Measurements from ENCODE around the gene POLR2J.
"Not testable (repeated sequence)": the region's sequence is repeated elsewhere in the genome, so short reads cannot be mapped to it uniquely, and the experiment has no call there.

Gene POLR2J

DNA sequence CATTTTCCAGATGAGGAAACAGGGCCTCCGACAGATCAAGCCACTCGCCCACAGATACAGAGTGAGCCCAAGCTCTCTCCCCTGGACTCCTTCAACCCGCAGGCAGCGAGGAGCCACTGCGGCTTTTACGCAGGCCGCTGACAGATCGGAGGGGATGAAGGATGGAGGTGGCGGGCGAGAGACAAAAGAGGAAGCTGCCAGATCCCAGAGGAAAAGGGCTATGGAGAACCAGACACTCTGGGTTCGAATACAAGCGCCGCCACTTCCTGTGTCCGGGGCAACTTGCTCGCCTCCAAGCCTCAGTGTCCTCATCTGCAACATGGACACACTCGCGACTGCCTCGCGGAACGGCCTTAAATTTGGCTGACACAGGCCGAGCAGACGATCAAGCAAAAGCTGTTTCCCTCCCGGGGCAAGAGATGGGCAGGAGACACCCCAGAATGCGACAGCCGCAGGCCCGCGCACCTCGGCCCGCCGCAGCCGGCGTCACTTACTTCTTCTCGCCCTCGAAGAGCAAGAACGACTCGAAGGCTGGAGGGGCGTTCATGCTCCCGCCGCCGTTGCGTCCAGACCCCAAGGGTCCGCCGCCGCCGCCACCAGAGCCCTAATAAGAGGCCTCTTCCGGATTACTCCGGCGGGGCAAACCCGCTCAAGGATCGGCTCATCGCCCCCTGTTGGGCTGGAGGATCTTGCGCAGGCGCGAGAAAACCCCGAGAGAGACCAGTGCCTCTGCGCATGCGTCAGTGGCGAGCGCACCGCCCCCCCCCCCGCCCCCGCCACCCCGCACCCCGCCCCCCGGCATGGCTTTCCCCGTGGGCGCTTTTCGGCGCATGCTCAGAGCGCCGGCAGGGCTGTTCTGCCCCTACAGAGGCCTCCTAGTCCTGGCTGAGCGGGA is at the start of gene POLR2J:
POLR2J (minus strand) TSS at position 609 of the 895 bp plus-strand sequence; CDS start at position 547, 62 bp downstream.
- DNase-seq (ENCODE audit: low spot score), result peak; percentile 10

DNA sequence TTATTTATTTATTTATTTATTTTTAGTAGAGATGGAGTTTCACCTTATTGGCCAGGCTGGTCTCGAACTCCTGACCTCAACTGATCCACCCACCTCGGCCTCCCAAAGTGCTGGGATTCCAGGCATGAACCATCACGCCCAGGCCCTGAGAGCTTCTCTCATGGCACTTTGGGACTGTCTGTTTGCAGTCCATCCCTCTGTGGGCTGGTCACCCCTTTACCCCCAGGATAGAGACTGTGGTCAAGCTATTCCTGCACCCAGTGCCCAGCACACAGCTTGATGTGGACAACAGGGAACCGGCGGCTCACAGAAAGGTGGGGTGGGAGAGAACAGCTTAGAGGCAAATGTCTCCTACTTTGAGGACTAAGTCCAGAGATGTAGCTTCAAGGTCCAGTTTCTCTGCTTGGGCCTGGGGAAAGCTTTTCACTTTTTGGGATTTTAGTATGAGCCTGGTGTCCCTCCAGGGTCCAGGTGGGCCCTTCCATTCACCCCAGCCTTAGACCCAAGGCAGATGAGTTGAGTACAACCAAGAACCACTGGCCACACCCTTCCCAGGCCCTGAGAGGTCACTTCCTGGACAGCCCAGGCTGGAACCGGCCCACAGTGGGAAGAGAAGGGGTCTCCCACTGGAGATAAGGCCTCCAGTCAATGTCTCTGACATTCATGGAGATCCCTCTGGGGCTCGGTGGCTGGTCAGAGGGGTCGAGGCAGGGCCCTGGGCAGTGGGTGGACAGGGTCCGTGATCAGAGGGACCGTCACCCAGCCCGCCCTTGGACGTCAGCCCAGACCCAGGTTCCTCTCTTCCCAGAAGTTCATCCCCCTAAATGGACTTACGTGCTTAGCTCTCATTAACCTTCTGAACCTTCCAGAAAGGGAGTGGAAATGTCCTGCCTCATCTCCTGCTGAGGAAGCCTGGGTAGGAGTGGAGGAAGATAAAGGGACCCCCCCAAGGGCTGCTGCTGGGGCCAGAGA is 49.4 kb upstream of the POLR2J start:
- DNase-seq (ENCODE audit: low spot score), result not testable (repeated sequence)

DNA sequence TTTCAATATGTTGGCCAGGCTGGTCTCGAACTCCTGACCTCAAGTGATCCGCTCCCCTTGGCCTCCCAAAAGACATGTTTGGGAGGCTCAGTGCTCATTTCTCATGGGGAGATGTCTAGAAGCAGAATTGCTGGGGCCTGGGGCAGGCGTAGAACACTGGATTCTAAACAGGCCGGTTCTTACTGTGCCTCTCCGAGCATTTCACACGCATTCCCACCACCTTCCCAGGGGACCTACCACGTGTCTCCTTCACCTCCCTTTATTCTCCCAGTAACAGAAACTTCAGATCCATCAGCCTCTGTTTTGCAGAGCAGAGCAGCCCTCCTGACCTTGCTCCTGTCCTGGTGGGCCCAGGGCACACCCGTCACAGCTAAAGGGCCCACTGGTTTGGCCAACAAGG is 48.5 kb upstream of the POLR2J start:
- not testable (repeated sequence) for DNase-seq (ENCODE audit: low spot score)

DNA sequence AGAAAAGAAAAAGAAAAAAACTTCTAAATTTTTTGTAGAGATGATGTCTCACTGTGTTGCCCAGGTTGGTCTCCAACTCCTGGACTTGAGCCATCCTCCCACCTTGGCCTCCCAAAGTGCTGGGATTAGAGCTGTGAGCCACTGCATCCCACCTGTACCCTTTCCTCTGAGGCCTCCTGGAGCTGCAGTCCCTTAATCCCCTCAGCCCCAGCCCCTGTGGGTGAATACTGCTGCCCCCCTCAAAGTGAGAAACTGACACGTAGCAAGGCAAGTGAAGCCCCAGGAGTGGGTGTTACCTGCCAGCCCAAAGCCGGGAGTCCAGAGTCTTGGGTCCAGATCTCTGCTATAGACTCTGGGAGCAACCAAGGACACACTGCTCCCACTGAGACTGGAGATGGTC is 46.1 kb upstream of the POLR2J start:
- DNase-seq (ENCODE audit: low spot score), result not testable (repeated sequence)

DNA sequence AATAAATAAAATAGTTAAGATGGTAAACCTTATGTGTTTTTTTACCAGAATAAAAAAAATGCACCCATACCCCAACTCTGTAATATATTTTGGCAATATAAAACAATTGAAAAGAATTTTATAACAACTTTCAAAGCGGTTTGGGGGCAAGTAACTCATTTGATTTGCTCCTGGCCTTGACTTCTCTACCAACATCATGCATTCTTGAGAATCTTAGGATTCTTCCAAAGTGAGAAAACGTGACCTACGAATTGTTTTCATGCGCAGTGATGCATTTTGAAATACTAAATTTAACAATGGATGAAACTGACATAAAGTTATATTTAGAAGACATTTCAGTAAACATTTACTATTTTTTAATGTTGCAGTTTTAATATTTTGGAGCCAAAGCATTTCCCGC is 42.1 kb upstream of the POLR2J start:
- DNase-seq (ENCODE audit: low spot score), result not testable (repeated sequence)

DNA sequence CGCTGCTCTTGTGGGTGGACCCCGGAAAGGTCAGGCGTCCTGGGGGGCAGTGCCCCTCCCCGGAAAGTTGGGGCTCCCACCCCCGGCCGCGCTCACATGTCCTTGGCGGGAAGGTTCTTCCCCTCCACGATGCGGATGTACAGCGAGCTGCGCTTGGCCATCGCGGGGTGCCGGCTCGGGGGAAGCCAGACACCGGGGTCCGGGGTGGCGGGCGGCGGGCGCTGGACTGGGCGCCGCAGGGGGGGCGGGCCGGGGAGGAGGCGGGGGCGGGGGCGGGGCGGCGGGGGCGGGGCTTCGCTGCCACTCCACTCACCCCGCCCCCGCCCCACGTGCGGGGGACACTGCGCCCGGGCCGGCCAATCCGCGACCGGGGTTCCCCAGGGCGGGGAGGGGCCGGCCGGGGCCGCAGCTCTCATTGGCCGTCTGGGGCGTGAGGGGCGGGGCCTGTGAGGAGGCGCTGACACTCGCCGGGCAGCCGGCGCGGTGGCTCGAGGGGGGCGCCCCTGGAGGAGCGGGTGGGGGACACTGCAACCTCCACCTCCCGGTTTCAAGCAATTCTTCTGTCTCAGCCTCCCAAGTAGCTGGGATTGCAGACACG is 38.9 kb upstream of the POLR2J start, which contains the start of gene RASA4B:
RASA4B (minus strand) TSS at position 228 of the 598 bp plus-strand sequence; CDS start at position 161, 67 bp downstream.
- DNase-seq (ENCODE audit: low spot score), result not testable (repeated sequence)

DNA sequence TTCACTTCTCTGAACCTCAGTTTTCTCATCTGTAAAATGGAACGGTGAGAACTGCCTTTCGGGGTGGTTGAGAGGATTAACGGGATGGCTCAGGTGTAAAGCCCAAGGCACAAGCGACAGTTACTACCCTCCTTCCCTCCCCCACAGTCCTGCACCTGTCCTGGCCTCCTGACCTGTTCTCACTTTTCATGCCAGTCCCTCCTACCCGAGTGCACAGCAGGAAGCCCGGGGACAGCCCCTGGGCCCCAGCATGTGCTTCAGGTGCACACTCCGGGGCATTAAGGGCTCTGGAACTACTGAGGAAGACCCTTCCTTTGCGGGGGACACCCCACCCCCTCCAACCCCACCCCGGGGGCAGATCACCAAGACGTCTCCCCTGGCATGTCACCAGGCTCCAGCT is 38.2 kb upstream of the POLR2J start:
- DNase-seq (ENCODE audit: low spot score), result not testable (repeated sequence)

DNA sequence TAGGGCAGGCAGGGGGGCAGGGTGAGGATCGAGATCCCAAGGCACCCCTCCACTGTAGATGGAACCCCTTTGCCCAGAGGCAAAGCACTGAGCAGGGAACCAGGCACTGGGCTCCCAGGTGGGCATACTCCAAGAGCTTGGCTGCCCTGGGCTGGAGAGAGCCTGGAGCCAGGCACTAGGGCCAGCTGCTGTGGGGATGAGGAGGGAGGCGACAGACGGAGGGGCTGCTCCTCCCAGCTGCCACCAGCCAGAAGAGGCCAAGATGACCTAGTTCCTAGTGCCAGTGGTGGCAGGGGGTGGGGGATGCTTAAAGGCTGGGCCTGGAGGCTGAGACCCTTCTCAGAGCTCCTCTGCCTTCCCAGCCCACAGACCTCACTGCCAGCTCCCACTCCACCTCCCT is 37.2 kb upstream of the POLR2J start:
- not testable (repeated sequence) for DNase-seq (ENCODE audit: low spot score)

DNA sequence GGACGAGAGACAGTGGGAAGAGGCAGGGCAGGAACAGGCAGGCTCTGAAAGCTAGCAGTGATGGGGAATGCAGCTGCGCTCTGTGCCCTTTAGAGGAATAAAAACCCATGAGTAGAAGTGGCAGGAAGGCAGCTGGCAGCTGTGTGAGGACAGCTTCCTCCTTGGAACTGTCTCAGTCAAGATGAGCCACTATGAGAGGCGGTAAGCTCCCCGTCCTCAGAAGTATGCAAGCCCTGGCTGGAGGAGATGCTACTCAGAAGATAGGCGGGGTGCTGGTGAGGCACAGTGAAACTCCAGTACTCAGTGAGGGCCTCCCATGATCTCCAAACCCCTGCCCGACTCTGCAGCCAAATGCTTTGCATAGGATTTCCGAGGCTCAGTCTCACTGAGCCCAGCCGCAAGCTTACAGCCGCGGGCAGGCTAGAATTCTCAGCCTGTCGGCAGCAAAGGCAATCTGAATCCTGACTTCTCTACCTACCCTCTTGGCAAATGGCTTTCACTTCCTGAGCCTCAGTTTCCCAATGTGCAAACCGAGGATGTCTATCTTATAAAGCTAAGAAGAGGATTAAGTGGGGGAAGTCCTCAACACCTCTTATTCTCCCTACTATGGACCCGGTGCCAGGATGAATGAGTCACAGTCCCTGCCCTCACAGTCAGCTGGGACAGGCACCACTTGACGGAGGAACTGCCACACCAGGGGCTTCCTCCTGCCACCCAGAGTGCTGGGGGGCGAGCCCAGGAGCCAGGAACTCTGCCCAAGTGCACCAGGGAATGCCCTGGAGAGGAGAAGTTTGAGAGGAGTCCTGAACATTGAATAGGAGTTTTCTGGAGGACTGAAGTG is 36.4 kb upstream of the POLR2J start:
- DNase-seq (ENCODE audit: low spot score), result not testable (repeated sequence)

DNA sequence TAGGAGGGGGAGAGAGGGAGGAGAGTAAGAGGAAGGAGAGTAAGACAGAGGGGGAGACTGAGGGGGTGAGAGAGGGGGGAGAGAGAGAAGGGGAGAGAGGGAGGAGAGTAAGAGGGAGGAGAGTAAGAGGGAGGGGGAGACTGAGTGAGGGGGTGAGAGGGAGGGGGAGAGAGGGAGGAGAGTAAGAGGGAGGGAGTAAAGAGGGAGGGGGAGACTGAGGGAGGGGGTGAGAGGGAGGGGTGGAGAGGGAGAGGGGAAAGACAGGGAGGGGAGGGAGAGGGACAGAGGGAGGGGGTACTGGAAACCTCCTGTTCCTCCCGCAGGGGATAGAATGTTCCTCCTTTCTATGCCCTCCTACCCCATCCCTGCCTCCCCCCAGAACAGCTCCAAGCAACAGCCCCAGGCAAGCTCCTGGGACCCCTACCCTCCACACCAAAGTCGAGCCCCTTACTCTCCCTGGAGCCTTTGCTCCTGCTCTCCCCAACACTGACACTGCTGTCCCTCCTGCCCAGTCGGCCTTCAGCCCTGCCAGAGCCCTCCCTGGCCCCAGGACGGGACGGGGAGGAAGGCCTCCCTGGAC is 34.0 kb upstream of the POLR2J start:
- peak; percentile 57 for DNase-seq (ENCODE audit: low spot score)

DNA sequence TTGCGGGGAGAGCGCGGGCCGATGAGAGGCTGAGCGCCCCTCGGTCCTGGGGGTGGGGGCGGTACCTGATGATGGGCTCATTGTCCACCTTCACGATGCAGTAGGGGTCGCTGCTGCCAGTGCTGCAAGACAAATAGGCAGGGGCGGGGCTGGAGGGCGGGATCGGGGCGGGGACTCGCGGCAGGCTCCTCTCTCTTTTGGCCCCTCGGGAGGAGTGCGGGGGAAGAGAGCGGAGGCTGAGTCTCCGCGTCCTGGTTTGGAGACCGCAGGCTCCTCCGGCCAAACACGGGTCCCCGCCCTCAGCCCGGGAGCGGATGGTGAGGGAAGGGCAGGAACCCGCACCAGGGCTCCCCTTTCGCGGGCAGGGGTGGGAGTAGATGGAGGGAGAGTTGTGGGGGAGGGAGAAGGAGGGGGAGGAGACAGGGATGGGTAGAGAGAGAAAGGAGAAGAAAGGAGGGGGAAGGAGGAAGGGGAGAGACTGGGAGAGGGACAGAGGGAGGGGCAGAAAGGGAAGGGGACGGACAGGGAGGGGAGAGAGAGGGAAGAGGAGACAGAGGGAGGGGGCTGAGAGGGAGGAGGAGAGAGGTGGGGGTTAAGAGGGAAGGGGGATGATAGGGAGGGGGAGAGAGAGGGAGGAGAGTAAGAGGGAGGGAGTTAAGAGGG is 33.3 kb upstream of the POLR2J start:
- DNase-seq (ENCODE audit: low spot score), result not testable (repeated sequence)

DNA sequence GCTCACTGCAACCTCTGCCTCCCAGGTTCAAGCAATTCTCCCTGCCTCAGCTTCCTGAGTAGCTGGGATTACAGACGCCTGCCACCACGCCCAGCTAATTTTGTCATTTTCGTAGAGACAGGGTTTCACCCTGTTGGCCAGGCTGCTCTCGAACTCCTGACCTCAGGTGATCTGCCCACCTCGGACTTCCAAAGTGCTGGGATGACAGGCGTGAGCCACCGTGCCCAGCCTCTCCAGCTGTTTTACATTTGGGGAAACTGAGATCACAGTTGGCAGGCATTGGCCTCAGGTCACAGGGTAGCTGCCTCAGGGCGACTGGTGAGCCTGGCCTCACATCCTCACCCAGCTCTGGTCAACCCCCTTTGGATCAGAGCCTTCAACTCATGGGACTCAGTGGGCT is 31.9 kb upstream of the POLR2J start:
- DNase-seq (ENCODE audit: low spot score), result not testable (repeated sequence)

DNA sequence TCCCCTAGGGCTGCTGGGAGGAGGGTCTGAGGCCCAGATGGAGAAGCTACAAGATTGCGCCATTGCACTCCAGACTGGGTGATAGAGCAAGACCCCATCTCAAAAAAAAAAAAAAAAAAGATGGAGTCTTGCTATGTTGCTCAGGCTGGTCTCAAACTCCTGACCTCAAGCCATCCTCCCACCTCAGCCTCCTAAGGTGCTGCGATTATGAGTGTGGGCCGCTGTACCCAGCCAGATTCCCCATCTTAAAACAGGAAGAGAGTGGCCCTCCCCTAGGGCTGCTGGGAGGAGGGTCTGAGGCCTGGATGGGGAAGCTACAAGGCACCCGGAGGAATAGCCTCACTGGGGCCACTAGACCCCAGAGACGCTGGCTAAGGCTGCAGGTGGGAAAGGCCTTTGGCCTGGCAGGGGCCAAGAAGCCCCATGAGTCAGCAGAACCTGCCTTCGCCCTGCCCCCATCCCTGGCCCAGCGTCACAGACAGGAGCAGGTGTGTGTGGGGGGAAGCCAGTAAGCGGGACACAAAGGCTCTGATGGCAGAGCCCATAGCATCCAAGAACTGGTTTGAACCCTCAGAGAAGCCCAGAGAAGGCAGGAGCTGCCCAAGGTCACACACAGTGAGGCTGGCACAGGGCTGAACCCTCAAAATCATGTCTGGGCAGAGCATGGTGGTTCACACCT is 28.8 kb upstream of the POLR2J start:
- DNase-seq (ENCODE audit: low spot score), result not testable (repeated sequence)

DNA sequence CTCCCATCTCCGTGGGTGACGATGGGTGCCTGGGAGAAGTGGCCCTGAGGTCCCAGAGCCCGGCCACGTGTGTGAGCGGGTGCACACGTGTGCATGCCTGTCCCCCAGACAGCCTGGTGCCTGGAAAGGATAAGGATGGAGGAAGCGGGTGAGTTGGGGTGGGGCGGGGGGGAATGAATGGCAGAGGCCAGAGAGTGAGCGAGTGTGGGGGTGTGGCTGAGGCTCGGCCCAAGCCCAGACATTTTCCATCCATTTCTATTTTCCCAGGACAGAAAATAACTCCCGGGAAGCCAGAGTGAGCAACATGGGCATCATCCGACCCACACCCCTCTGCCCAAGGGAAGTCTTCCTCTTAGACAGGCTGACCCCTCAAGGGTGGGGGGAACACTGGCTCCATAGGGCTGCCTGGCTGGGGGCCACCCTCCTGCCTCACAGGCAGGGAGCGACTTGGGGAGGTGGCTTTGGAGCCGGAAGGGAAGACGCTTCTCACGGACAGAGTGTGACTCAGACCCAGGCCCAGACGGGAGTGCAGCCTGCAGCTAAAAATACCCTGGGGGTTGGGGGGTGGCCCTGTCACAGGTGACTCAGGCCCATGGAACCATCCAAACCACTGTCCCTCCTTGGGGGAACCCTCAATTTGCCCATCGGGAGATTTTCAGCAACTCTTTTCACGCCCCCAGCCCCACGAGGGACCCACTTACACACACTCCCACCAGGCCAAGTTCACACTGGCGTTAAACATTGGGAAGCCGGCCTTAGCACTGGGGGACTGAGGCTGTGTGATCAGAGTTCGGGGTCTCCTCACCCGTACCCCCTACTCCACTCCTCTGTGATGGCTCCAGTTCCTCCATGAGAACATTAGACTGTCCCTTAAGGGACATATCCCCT is 26.8 kb upstream of the POLR2J start:
- DNase-seq (ENCODE audit: low spot score), result not testable (repeated sequence)

DNA sequence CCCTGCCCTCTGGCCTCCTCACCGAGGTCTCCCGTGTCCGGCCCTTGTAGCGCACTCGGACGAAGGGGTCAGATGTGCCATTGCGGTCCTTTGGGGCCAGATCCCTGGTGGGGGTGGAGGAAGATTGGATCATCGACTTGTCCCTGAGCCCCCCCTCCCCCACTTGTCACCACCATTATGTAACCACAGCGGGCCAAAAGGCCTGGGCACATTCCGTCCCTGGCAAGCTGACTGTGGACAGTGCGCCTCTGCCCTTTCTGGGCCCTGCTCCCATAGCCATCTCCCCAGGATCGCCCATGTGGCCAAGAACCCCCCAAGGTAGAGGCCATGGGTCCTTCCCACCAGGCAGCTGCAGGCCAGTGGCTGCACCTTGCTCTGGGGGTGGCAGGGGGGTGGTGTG is 24.4 kb upstream of the POLR2J start:
- DNase-seq (ENCODE audit: low spot score), result not testable (repeated sequence)

DNA sequence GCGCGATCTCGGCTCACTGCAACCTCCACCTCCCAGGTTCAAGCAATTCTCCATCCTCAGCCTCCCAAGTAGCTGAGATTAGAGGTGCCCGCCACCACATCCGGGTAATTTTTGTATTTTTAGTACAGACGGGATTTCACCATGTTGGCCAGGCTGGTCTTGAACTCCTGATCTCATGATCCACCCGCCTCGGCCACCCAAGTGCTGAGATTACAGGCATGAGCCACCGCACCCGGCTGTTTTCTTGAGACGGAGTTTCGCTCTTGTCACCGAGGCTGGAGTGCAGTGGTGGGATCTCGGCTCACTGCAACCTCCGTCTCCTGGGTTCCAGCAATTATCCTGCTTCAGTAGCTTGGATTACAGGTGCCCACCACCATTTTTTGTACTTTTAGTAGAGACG is 19.6 kb upstream of the POLR2J start:
- not testable (repeated sequence) for DNase-seq (ENCODE audit: low spot score)

DNA sequence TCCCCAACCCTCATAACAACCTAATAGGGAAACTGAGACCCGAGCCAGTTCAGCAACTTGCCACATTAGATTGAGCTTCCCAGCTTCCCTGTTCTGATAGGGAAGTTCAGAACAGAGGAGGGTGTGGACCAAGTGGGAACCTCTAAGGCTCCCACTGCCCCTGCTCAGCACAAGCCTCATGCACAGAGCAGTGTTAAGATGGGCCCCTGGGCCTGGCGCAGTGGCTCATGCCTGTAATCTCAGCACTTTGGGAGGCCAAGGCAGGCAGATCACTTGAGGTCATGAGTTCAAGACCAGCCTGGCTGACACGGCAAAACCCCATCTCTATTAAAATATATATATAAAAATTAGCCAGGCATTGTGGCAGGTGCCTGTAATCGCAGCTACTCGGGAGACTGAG is 18.6 kb upstream of the POLR2J start:
- not testable (repeated sequence) for DNase-seq (ENCODE audit: low spot score)

DNA sequence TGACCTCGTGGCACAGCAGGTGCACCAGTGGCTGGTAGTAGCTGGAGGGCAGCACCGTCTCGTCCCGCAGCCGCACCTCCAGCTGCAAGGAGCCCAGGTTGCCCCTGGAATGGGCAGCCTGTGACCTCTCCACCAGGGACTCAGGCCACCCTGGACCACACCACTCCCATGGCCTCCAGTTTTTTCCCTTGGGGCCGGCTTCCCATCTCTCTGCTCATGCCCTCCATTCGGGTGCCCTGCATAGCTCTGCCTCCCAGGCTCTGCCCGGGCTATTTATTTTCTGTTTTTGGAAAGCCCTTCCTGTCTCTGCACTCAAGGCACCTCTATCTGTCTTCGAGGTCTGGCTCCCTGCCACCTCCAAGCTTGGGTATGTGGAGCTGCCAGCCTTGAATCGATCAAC is 18.1 kb upstream of the POLR2J start:
- not testable (repeated sequence) for DNase-seq (ENCODE audit: low spot score)
